Kidney glomerular epithelial cell (primary cell): ENCODE results near the gene CELSR1.

Source experiments
- DNase-seq: peaks from one replicate; lab custom pipeline; 2025; lab: John Stamatoyannopoulos, UW

Gene CELSR1

GRCh38 chr22:46461566-46462180 lies 75.7 kb downstream of the CELSR1 start:
- DNase-seq, result no peak

GRCh38 chr22:46460857-46461256 lies 76.6 kb downstream of the CELSR1 start:
- DNase-seq, result no peak

GRCh38 chr22:46459347-46460065 lies 77.9 kb downstream of the CELSR1 start:
- DNase-seq, result no peak

GRCh38 chr22:46458525-46458924 lies 78.9 kb downstream of the CELSR1 start:
- DNase-seq, result no peak

- DNase-seq, result peak; percentile 89
These were observed 79.6 kb downstream of the CELSR1 start for GRCh38 chr22:46457502-46458488.

GRCh38 chr22:46456818-46457163 lies 80.6 kb downstream of the CELSR1 start:
- no peak for DNase-seq

- DNase-seq, result no peak
These were observed 82.0 kb downstream of the CELSR1 start for GRCh38 chr22:46455446-46455845.

- DNase-seq, result peak; percentile 26
These were observed 82.7 kb downstream of the CELSR1 start for GRCh38 chr22:46454504-46455269.

GRCh38 chr22:46453829-46454503 lies 83.5 kb downstream of the CELSR1 start:
- DNase-seq, result no peak

GRCh38 chr22:46453006-46453828 lies 84.2 kb downstream of the CELSR1 start:
- DNase-seq, result no peak

- no peak for DNase-seq
These were observed 85.0 kb downstream of the CELSR1 start for GRCh38 chr22:46452195-46453005.

- DNase-seq, result no peak
These were observed 85.7 kb downstream of the CELSR1 start for GRCh38 chr22:46451741-46452140.

GRCh38 chr22:46450931-46451561 lies 86.4 kb downstream of the CELSR1 start:
- DNase-seq, result no peak

GRCh38 chr22:46449974-46450745 lies 87.3 kb downstream of the CELSR1 start:
- no peak for DNase-seq

- DNase-seq, result no peak
These were observed 88.2 kb downstream of the CELSR1 start for GRCh38 chr22:46449116-46449691.

- DNase-seq, result no peak
These were observed 89.1 kb downstream of the CELSR1 start for GRCh38 chr22:46448333-46448732.

- no peak for DNase-seq
These were observed 89.5 kb downstream of the CELSR1 start for GRCh38 chr22:46447906-46448305.

GRCh38 chr22:46446799-46447198 lies 90.6 kb downstream of the CELSR1 start:
- no peak for DNase-seq
